ENCODE results near the gene PRR14. TPM values are rescaled to one million over a fixed set of nuclear protein-coding genes. Genes with fewer than 3 reads are reported as not detected.
A peak's percentile ranks its signal among the peaks of the same experiment; 100 is the strongest.

The PRR14 gene
- polyA plus RNA-seq (ENCODE audit: insufficient read depth in 1 of 5, insufficient read length in 5 of 5, low replicate concordance in 1 of 5), result 10 to 100 TPM; 38.7 to 48.3 (median 43.6) TPM
- long read RNA-seq, donor 1, partial matches to known transcripts, result 6 of 9 reads
- long read RNA-seq, donor 1, other reads (novel, unspliced or antisense), result 0 of 9 reads
- long read RNA-seq, donor 2, partial matches to known transcripts, result 0 of 7 reads
- long read RNA-seq, donor 2, other reads (novel, unspliced or antisense), result 0 of 7 reads
- long read RNA-seq, donor 3, partial matches to known transcripts, result 15 of 19 reads
- long read RNA-seq, donor 3, other reads (novel, unspliced or antisense), result 0 of 19 reads
- long read RNA-seq, donor 4, partial matches to known transcripts, result 0 of 5 reads
- long read RNA-seq, donor 4, other reads (novel, unspliced or antisense), result 0 of 5 reads
- long read RNA-seq, donor 5, partial matches to known transcripts, result 11 of 17 reads
- long read RNA-seq, donor 5, other reads (novel, unspliced or antisense), result 0 of 17 reads
- long read RNA-seq, donor 6, partial matches to known transcripts, result 0 of 6 reads
- long read RNA-seq, donor 6, other reads (novel, unspliced or antisense), result 0 of 6 reads
- long read RNA-seq, donor 7, transcript PRR14-203 (11 exons, 2,316 nt), result major isoform, 6 of 7 reads
- long read RNA-seq, donor 7, partial matches to known transcripts, result 0 of 7 reads
- long read RNA-seq, donor 7, other reads (novel, unspliced or antisense), result 0 of 7 reads
- long read RNA-seq, donor 8, partial matches to known transcripts, result 0 of 4 reads
- long read RNA-seq, donor 8, other reads (novel, unspliced or antisense), result 0 of 4 reads

- peak; percentile 100 for DNase-seq
Observed at GRCh38 chr16:30650369-30651123, at the start of gene PRR14. Gene PRR14, plus strand, starts transcription at chr16:30650960. Its CDS starts 686 bp downstream, at chr16:30651646.

GRCh38 chr16:30601966-30602365 is 48.8 kb upstream of the PRR14 start:
- DNase-seq, result no peak

- no peak for DNase-seq
Observed at GRCh38 chr16:30602616-30603277, 48.0 kb upstream of the PRR14 start.

DNA sequence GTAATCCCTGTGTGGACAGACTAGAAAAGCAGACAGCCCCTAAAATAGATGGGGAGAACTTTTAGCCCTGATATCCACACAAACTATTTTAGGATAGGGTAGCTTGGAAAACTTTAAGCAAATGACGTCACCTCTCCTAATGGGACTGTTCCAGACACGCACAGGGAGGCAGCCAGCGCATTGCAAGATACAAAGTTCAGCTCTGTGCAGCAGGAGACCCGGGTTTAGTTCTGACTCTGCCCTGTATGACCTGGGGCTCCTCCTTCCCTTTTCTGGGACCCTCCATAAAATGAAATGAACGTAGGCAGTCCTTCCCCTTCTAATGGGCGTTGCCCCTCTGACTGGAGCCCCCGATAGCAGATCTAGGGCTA is 46.8 kb upstream of the PRR14 start:
- no peak for DNase-seq

DNA sequence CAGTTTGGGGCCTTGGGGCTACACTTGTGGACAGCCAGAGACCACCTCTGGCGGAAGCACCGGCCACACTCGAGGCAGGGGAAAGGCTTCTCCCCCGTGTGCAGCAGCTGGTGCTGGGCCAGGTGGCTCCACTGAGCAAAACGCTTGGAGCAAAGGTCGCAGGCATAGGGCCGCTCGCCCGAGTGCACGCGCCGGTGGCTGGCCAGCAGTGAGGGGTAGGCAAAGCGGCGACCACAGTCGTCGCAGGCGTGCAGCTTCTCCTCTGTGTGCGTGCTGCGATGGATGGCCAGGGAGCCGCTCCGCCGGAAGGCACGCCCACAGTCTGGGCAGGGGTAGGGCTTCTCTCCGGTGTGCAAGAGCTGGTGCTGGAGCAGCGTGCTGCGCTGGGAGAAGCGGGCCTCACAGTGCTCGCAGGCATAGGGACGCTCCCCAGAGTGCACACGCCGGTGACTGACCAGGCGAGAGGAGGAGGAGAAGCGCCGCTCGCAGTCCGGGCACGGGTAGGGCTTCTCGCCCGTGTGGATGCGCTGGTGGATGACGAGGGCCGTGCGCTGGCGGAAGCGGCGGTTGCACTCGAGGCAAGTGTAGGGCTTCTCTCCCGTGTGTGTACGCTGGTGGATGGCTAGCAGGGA is 46.3 kb upstream of the PRR14 start:
- DNase-seq, result no peak

GRCh38 chr16:30605158-30605557 is 45.6 kb upstream of the PRR14 start:
- DNase-seq, result no peak

DNA sequence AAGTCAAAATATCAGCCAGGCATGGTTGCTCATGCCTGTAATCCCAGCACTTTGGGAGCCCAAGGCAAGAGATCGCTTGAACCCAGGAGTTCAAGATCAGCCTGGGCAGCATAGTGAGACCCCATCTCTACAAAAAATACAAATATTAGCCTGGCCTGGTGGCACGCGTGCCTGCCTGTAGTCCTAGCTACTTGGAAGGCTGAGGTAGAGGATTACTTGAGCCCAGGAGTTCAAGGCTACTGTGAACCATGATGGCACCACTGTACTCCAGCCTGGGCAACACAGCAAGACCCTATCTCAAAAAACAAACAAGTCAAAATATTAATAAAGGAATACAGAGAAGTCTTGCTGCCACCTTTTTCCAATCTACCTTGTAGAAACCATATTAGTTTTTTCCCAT is 44.8 kb upstream of the PRR14 start:
- DNase-seq, result no peak

DNA sequence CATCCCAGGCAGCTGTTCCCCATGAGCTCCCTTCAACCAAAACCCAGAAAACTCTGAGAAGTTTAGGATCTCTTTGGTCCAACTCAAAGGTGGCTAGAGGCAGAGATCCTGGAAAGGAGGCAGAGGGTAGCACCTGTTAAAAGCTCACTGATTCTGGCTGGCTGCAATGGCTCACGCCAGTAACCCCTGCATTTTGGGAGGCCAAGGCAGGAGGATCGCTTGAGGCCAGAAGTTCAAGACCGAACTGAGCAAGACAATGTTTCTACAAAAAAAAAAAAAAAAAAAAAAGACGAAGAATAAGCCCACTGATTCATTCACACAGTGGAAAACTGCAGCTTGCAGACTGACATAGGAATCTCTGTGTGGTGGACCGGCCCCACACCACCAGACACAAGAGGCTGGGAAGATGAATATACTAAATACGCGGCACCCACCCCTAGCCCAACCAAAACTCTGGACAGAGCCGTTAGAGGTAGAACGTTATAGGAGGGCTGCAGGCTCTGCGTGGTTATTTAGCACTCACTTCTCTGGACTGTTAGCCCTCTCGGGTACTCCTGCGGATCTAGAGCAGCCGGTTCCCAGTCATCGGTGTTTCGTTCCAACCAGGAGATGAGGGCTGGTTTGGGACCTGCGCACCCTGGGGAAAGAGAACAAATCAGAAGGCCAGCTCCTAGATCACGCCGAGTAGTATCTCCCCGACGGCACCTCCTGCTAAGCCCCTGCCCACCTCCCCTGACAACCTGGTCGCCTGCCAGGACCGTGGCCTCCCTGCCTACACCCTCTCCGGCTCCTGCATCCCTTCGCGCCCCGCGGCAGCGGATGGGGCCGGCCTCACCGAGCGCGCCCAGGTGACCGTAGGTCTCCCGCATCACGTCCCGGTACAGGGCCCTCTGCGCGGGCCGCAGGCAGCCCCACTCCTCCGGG is 41.5 kb upstream of the PRR14 start:
- DNase-seq, result peak; percentile 45 to 61

- peak; percentile 98 to 99 for DNase-seq
Observed at GRCh38 chr16:30609926-30610839, 40.6 kb upstream of the PRR14 start, which contains the start of gene ZNF689. Gene ZNF689, minus strand, starts transcription at chr16:30610389. Its CDS starts 348 bp downstream, at chr16:30610041.

DNA sequence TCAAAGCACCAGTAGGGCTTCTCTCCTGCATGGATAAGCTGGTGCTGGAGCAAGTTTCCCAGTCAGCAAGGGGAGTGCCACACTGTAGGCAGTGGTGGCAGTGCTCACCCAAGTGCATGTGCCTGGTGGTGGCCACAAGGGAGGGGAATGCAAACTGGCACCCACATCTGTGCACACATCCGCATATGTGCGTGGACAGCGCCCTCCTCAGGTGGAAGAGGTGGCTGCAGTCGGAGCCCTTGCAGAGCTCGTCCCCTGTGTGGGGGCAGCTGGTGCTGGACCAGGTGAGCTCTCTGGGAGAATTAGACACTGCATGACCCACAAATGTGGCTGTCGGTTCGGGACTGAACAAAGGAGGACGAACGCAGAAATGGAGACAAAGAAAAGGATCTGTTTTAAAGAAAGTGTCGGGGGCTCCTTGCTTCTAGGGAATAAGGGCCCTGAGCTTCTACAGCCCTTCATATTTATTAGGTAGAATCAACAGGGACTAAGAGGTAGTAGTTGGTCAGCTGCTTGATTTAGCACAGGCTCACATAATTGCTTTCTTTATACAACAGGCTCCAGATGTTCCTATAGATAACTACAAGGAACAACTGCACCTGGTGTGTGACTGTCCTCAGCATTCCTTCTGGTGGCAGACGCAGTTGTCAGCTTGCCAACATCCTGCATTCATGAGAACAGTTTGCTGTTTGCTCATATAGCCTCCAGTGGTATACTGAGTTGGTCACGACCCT is 35.2 kb upstream of the PRR14 start:
- no peak for DNase-seq

DNA sequence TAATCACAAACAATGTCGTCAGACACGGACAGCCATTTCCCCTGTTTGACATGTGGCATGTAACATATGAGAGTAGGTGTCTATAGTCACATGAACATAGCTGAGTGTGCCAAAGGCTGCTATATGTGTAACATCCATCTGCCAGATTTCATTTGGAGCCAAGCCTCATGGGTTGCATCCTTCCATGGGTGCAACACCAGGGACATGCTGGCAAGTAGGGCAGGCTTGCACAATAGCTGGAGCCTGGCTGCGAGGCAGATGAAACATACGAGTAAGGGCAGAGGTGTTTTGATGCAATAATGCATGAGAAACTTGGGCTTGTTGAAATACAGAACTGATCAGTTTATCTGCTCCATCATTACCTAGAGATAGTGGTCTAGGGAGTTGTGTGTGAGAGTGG is 31.6 kb upstream of the PRR14 start:
- no peak for DNase-seq

DNA sequence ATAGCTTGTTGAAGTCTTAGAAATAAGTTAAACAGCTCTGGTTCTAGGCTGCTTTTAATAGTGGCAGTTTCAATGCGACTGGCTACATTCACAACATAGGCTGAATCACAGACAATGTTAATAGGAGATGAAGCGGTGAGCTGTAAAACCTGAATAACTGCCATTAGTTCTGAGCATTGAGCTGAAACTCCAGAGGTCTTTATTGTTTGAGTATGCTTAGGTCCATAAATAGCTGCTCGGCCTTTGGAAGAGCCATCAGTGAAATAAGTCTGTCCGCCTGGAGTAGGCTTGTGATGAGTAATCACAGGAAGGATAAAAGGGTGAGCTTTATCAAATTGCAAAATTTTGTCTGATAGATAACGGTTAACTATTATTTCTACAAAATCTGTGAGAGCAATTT is 31.1 kb upstream of the PRR14 start:
- DNase-seq, result no peak

DNA sequence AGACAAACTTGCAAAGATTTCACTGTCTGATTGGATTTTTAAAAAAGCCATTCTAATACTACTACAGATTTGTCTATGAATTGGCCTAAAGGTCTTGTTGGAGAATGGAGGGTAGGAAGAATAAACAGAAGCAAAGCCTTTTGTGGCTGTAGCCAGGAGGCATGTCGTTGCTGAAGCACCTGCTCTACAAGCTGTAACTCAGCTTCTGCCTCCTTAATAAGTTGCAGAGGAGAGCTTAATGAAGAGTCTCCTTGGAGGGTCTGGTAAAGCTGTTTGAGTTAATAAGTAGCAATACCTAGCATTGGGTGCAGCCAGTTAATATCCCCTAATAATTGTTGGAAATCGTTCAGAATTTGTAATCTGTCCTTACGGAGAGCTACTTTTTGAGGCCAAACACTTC is 30.6 kb upstream of the PRR14 start:
- DNase-seq, result no peak

- no peak for DNase-seq
Observed at GRCh38 chr16:30621765-30622164, 29.0 kb upstream of the PRR14 start.

- DNase-seq, result no peak
Observed at GRCh38 chr16:30622455-30623032, 28.2 kb upstream of the PRR14 start.

GRCh38 chr16:30623536-30624283 is 27.1 kb upstream of the PRR14 start:
- DNase-seq, result no peak

- no peak for DNase-seq
Observed at GRCh38 chr16:30626236-30626635, 24.5 kb upstream of the PRR14 start.

Measured in right lung (tissue), 10 donors.